Keratinocyte (primary cell): ENCODE results near the gene CCSER1.

Experiments used
- EZH2 ChIP-seq: IDR thresholded peaks from one replicate; pipeline ENCODE4 v1.6.1; 2012; ENCODE audit warnings: inconsistent platforms, mild to moderate bottlenecking, low read length, moderate library complexity
- TF ChIP-seq, protein P1 (sequence below), 3 experiments: IDR thresholded peaks in 1 of 3; conservative IDR thresholded peaks in 1 of 3; optimal IDR thresholded peaks in 1 of 3; 2 replicates in 2 of 3; 3 replicates in 1 of 3; pipeline versions ENCODE3 to v1.5.1; 2011; ENCODE audit warnings: low read length in 3 of 3, mild to moderate bottlenecking in 3 of 3, moderate library complexity in 2 of 3, control low read depth in 1 of 3, inconsistent platforms in 1 of 3; ENCODE audit not compliant: insufficient read depth in 2 of 3; ENCODE audit errors: extremely low read depth in 1 of 3

DNA sequence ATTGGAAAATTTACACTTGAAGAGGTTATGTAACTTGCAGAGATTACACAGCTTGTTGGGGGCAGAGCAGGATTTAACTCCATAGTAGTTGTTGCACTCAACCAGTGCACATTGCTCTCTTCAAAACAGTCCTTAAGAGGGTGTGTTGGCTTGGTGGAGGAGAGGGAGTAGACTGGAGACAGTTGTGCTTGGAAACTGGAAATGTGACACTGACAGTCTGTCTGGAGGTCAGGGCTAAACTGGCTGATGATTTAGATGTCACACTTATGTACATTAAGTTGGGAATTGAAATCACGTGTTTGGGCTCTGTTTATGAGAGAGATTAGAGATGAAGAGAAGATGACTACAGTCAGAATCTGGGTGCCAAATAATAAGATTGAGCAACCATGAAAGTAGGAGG, 32.9 kb downstream of the CCSER1 start:
- TF ChIP-seq, protein P1, sequence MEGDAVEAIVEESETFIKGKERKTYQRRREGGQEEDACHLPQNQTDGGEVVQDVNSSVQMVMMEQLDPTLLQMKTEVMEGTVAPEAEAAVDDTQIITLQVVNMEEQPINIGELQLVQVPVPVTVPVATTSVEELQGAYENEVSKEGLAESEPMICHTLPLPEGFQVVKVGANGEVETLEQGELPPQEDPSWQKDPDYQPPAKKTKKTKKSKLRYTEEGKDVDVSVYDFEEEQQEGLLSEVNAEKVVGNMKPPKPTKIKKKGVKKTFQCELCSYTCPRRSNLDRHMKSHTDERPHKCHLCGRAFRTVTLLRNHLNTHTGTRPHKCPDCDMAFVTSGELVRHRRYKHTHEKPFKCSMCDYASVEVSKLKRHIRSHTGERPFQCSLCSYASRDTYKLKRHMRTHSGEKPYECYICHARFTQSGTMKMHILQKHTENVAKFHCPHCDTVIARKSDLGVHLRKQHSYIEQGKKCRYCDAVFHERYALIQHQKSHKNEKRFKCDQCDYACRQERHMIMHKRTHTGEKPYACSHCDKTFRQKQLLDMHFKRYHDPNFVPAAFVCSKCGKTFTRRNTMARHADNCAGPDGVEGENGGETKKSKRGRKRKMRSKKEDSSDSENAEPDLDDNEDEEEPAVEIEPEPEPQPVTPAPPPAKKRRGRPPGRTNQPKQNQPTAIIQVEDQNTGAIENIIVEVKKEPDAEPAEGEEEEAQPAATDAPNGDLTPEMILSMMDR (optimal IDR thresholded peaks at IDR 0.05 in 1 of 3, IDR thresholded peaks at IDR 0.05 in 1 of 3, conservative IDR thresholded peaks at IDR 0.05 in 1 of 3; ENCODE audit: extremely low read depth in 1 of 3, insufficient read depth in 2 of 3, low read length in 3 of 3): no peak
- no peak for TF ChIP-seq EZH2
